GM18505 (cell line): ENCODE measurements around the gene NAGPA.
"Not testable (repeated sequence)": the region's sequence is repeated elsewhere in the genome, so short reads cannot be mapped to it uniquely, and the experiment has no call there.

Experiments
- ATAC-seq: cut with Tn5 transposase; IDR thresholded peaks from one replicate; pipeline ENCODE4 v1.9.1; 2021; ENCODE audit not compliant: unreplicated experiment
- POLR2A ChIP-seq: IDR thresholded peaks from 4 replicates; pipeline ENCODE4 v1.6.1; 2011; ENCODE audit warnings: borderline replicate concordance; ENCODE audit not compliant: insufficient read depth, insufficient read length; ENCODE audit errors: extremely low read depth

The NAGPA gene

GRCh38 chr16:5033256-5034166, at the start of gene NAGPA:
Gene NAGPA, minus strand, starts transcription at chr16:5033935. Its CDS starts 21 bp downstream, at chr16:5033914.
- peak; percentile 91 for ATAC-seq
- peak; percentile 71 for TF ChIP-seq POLR2A

- not testable (repeated sequence) for ATAC-seq
These were observed 47.3 kb upstream of the NAGPA start for GRCh38 chr16:5080996-5081395.

GRCh38 chr16:5080461-5080860, 46.7 kb upstream of the NAGPA start:
- ATAC-seq, result not testable (repeated sequence)

- no peak for TF ChIP-seq POLR2A
- ATAC-seq, result no peak
These were observed 44.9 kb upstream of the NAGPA start for GRCh38 chr16:5078626-5079025.

GRCh38 chr16:5077304-5077703, 43.6 kb upstream of the NAGPA start:
- no peak for TF ChIP-seq POLR2A
- no peak for ATAC-seq

- TF ChIP-seq POLR2A, result no peak
- ATAC-seq, result no peak
These were observed 41.9 kb upstream of the NAGPA start for GRCh38 chr16:5075637-5076036.

- ATAC-seq, result not testable (repeated sequence)
These were observed 40.0 kb upstream of the NAGPA start for GRCh38 chr16:5073771-5074170.

- no peak for TF ChIP-seq POLR2A
- ATAC-seq, result no peak
These were observed 39.5 kb upstream of the NAGPA start for GRCh38 chr16:5073279-5073629.

GRCh38 chr16:5072334-5073278, 38.9 kb upstream of the NAGPA start:
- ATAC-seq, result no peak
- no peak for TF ChIP-seq POLR2A

- peak; percentile 99 for TF ChIP-seq POLR2A
These were observed 38.1 kb upstream of the NAGPA start, which contains the start of gene ALG1 for GRCh38 chr16:5071681-5072333. Gene ALG1, plus strand, starts transcription at chr16:5071843. Its CDS starts 7 bp downstream, at chr16:5071850.

GRCh38 chr16:5071341-5071680, 37.6 kb upstream of the NAGPA start:
- no peak for ATAC-seq
- TF ChIP-seq POLR2A, result no peak

More at GRCh38 chr16:5071681-5072333, 38.1 kb upstream of the NAGPA start, which contains the start of gene ALG1:
- peak; percentile 91 for ATAC-seq

- TF ChIP-seq POLR2A, result no peak
- ATAC-seq, result no peak
These were observed 36.9 kb upstream of the NAGPA start for GRCh38 chr16:5070431-5071186.

- no peak for ATAC-seq
- TF ChIP-seq POLR2A, result no peak
These were observed 36.1 kb upstream of the NAGPA start for GRCh38 chr16:5069854-5070253.
